ENCODE results near the gene PRCP. TPM values are rescaled to one million over a fixed set of nuclear protein-coding genes. Genes with fewer than 3 reads are reported as not detected.

PRCP gene
- total RNA-seq, 1 donor from 2014 or later = 19.7 TPM

DNA sequence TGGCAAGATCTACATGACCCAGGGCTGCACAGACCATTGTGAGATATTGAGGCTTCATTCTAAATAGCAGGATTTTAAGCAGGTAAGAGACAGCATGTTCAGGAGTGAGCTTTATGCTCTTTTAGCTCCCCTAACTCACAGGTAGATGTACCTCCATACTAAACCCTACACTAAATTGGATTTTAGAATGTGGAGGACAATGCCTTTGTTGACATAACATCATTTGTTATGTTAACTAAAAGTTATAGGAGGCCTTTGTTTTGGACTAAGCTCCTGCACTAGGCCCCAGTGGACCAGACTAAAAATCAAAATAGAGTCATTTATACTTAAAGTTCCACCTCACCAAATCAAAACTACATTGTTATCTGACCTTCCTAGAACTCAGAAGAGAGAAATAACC lies 8.1 kb upstream of the PRCP start:
- intact Hi-C loops (cut with micrococcal nuclease) = loop anchor here (5.0 kb wide), 1 partner anchor 84 kb away; no protein-coding TSS in a partner anchor

GRCh38 chr11:82907371-82907770 lies 7.1 kb upstream of the PRCP start:
- intact Hi-C loops (cut with micrococcal nuclease) = loop anchor here (5.0 kb wide), 1 partner anchor 85 kb away; no protein-coding TSS in a partner anchor

- intact Hi-C loops (cut with micrococcal nuclease) = loop anchor here (1.0 to 5.0 kb wide), 3 partner anchors 20 to 343 kb away; no protein-coding TSS in a partner anchor
Observed at GRCh38 chr11:82906931-82907330, 6.7 kb upstream of the PRCP start.

- intact Hi-C loops (cut with micrococcal nuclease) = loop anchor here (1.0 to 5.0 kb wide), 3 partner anchors 21 to 344 kb away; no protein-coding TSS in a partner anchor
Observed at GRCh38 chr11:82906236-82906635, 6.0 kb upstream of the PRCP start.

GRCh38 chr11:82903843-82904586 lies 3.8 kb upstream of the PRCP start:
- intact Hi-C loops (cut with micrococcal nuclease) = no loop called here

DNA sequence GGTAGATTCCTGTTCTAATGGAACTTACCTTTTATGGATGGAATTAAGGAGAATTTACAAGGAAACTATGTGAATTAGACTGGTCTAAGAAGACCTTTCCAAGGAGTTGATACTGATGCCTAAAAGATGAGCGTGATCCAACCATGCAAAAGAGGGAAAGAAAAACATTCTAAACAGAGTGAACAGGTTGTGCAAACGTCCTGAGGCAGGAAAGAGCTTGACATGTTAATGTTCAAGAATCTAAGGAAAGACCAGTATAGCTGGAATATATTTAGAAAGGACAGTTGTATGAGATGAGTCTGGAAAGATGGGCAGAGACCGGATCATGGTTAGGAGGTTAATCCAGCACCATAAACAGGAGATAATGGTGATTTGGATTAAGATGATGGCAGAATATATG lies 2.6 kb upstream of the PRCP start:
- intact Hi-C loops (cut with micrococcal nuclease) = no loop called here

DNA sequence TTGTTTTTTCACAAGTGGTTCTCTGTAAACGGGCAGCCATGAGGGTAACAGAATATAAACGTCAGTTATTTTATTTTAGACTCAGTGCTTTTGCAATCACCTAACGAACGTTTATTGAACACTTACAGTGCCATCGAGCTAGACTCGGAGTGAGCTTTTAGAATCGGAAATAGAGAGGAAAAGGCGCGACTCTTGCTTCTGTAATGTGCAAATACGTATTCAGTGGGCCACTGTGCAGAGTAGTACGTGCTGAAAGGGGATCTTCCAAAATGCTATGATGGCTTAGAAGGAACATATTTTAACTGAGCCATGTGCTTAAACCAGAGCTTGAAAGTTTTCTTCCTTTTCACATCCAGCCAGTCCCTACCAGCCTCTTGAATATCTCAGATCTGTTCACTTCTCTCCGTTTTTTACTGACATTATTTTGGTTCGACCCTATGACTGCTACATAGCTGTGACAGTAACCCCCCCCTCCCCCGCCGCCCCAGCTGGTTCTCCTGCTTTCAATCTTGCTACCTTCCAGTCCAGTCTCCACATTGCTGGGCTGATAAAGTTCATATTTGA lies 1.8 kb upstream of the PRCP start:
- intact Hi-C loops (cut with micrococcal nuclease) = loop anchor here (1.0 kb wide), 7 partner anchors 18 to 384 kb away; partner anchors contain the start of genes ANKRD42, CCDC90B and RAB30

DNA sequence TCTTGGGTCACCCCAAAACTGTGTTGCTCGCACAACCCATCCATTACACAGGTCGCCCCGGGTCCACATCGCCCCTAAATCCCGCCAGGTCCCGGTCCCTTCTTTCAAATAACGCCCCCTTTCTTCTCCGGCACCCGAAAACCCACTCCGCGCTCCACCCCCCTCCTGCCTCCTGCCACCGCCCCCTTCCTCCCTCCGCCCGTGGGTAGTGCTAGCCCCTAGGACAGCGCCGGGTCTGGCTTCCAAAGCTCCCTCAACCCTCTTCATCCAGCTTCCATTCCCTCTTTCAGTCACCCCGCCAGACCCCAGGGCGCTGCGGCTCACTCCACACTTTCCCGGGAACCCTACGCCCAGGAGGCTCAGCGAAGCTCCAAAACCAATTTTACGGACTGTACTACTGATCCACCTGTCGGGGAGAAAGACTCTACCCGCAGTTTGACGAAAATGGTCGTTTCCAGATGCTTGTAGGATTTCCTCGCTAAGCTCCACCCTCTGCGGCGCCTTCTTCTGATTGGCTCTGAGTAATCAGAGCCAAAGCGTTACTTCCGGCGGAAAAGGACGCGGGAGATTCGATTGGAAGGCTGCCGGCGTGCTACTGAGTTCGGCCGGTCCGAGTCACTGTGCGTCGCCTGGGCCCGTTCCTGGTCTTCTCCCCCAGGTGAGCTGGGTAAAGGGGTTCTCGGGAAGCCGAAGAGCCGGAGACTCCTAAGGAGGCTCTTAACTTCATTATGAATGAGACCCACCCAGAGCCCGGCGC lies 1.1 kb upstream of the PRCP start, which contains the start of gene DDIAS:
TSS of gene DDIAS (plus strand) at position 572 of the 757 bp plus-strand sequence. CDS start 13,003 bp downstream, outside the sequence.
- intact Hi-C loops (cut with micrococcal nuclease) = loop anchor here (1.0 kb wide), 7 partner anchors 19 to 385 kb away; partner anchors contain the start of genes ANKRD42, CCDC90B and RAB30

GRCh38 chr11:82899957-82900276 lies 313 bp downstream of the PRCP start:
- intact Hi-C loops (cut with micrococcal nuclease) = loop anchor here (1.0 kb wide), 1 partner anchor 33 kb away; no protein-coding TSS in a partner anchor

- intact Hi-C loops (cut with micrococcal nuclease) = loop anchor here (1.0 kb wide), 1 partner anchor 32 kb away; no protein-coding TSS in a partner anchor
Observed at GRCh38 chr11:82899186-82899820, 927 bp downstream of the PRCP start.

- intact Hi-C loops (cut with micrococcal nuclease) = no loop called here
Observed at GRCh38 chr11:82898241-82898640, 2.0 kb downstream of the PRCP start.

DNA sequence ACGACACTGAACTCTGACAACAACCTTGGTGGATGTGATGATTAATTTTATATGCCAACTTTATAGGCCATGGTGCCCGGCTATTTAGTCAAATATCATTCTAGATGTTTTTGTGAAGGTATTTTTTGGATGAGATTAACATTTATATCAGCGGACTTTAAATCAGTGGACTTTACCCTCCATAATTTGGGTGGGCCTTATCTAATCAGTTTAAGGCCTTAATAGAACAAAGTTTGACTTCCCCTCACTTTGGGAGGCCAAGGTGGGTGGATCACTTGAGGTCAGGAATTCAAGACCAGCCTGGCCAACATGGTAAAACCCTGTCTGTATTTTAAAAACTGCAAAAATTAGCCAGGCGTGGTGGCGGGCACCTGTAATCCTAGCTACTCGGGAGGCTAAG lies 4.0 kb downstream of the PRCP start:
- intact Hi-C loops (cut with micrococcal nuclease) = no loop called here

GRCh38 chr11:82895437-82896091 lies 4.7 kb downstream of the PRCP start:
- intact Hi-C loops (cut with micrococcal nuclease) = no loop called here

GRCh38 chr11:82892611-82893169 lies 7.5 kb downstream of the PRCP start:
- intact Hi-C loops (cut with micrococcal nuclease) = no loop called here

DNA sequence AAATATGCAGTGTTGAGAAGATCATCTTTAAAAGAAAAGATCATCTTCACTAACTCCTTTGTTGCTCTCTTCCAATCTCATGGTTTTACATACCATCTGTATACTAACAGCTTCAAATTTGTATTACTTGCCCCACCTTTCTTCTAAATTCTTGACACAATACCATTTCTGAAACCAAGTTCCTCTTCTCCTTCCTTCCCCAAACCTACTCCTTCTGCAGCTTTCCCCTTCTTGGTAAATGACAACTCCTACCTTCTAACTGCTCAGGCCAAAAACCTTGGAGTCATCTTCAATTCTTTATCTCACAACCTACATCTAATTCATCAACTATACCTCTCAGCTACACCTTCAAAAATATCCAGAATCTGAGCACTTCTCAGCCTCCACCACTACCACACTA lies 9.3 kb downstream of the PRCP start:
- intact Hi-C loops (cut with micrococcal nuclease) = no loop called here

GRCh38 chr11:82890002-82890341 lies 10.3 kb downstream of the PRCP start:
- intact Hi-C loops (cut with micrococcal nuclease) = no loop called here

DNA sequence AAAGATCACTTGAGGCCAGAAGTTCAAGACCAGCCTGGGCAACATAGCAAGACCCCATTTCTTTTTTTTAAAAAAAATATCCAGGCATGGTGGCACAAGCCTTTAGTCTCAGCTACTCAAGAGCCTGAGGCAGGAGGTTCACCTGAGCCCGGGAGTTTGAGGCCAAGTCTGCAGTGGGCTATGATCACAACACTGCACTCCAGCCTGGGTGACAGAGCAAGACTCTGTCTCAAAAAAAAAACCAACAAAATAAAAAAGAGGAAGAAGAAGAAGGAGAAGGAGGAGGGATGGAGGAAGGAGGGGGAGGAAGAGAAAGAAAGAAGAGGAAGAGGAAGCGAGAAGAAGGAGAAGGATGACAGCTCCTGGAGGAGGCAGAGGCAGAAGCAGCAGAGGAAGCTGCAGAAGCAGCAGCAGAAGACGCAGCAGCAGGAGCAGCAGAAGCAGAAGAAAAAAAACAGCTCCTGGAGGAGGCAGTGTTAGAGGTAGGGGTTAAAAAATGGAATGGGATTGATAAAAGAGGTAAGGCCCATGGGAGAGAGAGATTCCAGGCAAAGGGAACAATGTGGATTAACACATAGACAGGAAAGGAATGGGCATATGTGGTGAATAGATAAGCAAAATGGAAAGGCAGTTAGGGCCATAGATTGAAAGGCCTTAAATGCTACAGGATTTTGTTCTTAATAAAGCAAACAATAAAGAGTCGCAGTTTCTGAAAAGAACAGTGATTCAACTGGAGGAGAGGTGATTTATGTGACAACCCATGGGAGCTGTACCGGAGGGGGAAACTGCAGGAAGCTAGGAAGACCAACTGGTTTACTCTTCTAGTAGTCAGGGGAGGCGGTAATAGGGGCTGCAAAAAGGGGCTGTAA lies 10.9 kb downstream of the PRCP start:
- intact Hi-C loops (cut with micrococcal nuclease) = no loop called here

DNA sequence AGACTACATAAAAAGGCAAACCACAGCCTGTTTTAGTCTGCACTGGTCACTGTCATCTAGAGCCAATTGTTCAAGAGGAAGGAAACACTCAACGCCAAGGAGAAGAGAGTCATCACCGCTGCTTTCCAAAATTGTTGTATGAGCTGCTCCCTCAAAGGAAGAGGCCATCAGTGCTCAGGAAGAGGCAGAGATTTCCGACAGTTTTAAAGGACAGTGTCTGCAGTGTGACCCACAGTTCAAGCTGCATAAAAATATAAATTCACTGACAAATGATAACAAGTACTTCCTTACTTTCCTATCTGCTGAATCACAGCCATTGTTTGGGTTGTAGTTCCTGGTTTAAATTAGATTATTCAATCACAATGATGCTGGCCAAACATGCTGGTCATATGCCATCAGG lies 16.4 kb downstream of the PRCP start:
- intact Hi-C loops (cut with micrococcal nuclease) = no loop called here

DNA sequence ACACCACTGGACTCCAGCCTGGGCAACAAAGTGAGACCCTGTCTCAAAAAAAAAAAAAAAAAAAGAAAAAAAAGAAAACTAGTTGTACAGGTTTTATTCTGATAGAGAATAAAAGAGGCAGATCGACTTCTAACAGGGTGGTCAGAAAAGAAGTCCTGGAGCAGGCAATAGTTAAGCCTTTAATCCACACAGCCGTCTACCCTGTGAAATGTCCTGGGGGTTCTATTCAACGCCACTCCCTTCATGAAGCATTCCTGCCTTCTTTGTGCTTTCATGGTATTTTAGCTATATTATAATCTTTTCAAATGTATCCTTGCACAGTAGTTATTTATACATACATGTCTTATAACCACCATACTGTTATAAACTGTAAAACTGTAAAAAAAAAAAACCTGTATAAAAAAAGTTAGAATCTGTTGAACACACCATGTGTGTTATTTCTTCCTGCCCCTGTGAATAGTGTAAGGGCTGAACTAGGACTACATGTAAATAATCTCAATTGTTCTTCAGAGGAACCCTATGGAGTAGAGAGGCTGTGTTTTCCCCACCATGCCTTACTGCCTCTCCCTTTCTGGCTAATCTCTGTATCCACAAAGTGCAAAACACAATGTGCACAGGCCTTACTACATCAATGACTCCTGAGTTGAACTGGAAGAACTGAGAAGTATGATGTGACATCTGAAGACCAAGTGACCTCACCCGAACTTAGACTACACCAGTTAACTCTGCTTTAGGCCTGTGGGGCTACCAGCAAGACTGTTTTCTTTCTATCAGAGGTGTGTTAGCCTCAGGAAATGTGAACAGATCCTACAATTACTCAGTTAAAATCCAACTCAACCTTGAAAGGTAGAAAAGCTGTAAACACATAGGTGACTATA lies 25.3 kb downstream of the PRCP start:
- intact Hi-C loops (cut with micrococcal nuclease) = no loop called here
